HG03139 (cell line): ENCODE results near the gene GNPAT.

Source experiments
- ATAC-seq: cut with Tn5 transposase; IDR thresholded peaks from one replicate; pipeline ENCODE4 v1.9.1; 2021; ENCODE audit not compliant: unreplicated experiment

Gene GNPAT

GRCh38 chr1:231240883-231241735 is at the start of gene GNPAT:
Gene GNPAT, plus strand, starts transcription at chr1:231241212. Its CDS starts 167 bp downstream, at chr1:231241379.
- peak; percentile 91 for ATAC-seq

GRCh38 chr1:231192620-231193163 is 48.3 kb upstream of the GNPAT start:
- ATAC-seq: no peak

GRCh38 chr1:231193710-231194340 is 47.2 kb upstream of the GNPAT start:
- ATAC-seq: no peak

- ATAC-seq: no peak
Observed at GRCh38 chr1:231194476-231194842, 46.6 kb upstream of the GNPAT start.

- no peak for ATAC-seq
Observed at GRCh38 chr1:231194843-231195516, 46.0 kb upstream of the GNPAT start.

GRCh38 chr1:231196307-231196706 is 44.7 kb upstream of the GNPAT start:
- ATAC-seq: no peak

- no peak for ATAC-seq
Observed at GRCh38 chr1:231196728-231197127, 44.3 kb upstream of the GNPAT start.

GRCh38 chr1:231199868-231200267 is 41.1 kb upstream of the GNPAT start:
- ATAC-seq: no peak

GRCh38 chr1:231200388-231201031 is 40.5 kb upstream of the GNPAT start:
- no peak for ATAC-seq

- no peak for ATAC-seq
Observed at GRCh38 chr1:231201375-231201978, 39.5 kb upstream of the GNPAT start.

GRCh38 chr1:231201979-231202633 is 38.9 kb upstream of the GNPAT start:
- ATAC-seq: no peak

- no peak for ATAC-seq
Observed at GRCh38 chr1:231203259-231204057, 37.6 kb upstream of the GNPAT start.

GRCh38 chr1:231206856-231207255 is 34.2 kb upstream of the GNPAT start:
- no peak for ATAC-seq

GRCh38 chr1:231207437-231207836 is 33.6 kb upstream of the GNPAT start:
- ATAC-seq: no peak

GRCh38 chr1:231208980-231209379 is 32.0 kb upstream of the GNPAT start:
- no peak for ATAC-seq

- no peak for ATAC-seq
Observed at GRCh38 chr1:231209531-231209930, 31.5 kb upstream of the GNPAT start.

- ATAC-seq: no peak
Observed at GRCh38 chr1:231210126-231210525, 30.9 kb upstream of the GNPAT start.

GRCh38 chr1:231211005-231211857 is 29.8 kb upstream of the GNPAT start:
- ATAC-seq: peak; percentile 84
